Trophoblast cell (in vitro differentiated cells and primary cell): Measurements from ENCODE around the gene GSC2. TPM values are rescaled to one million over a fixed set of nuclear protein-coding genes. Genes with fewer than 3 reads are reported as not detected.

ENCODE experiments used
- DNase-seq, 2 donors: peaks; one replicate each; pipeline ENCODE4 v3.0.0-alpha.2; 2016
- H2AFZ ChIP-seq: 2 replicates; pipeline ENCODE4 v1.6.1; 2013; ENCODE audit warnings: low read length, moderate library complexity, mild to moderate bottlenecking; ENCODE audit not compliant: insufficient read depth, poor library complexity
- H2AK5ac ChIP-seq: 2 replicates; pipeline ENCODE4 v1.6.1; 2013; ENCODE audit warnings: mild to moderate bottlenecking, low read length
- H2BK120ac ChIP-seq: 2 replicates; pipeline ENCODE4 v1.6.1; 2013; ENCODE audit warnings: low read length, mild to moderate bottlenecking, moderate library complexity; ENCODE audit not compliant: insufficient read depth, poor library complexity
- H2BK12ac ChIP-seq: 2 replicates; pipeline ENCODE4 v1.6.1; 2013; ENCODE audit warnings: mild to moderate bottlenecking, low read length, moderate library complexity
- H2BK5ac ChIP-seq: 2 replicates; pipeline ENCODE4 v1.6.1; 2013; ENCODE audit warnings: low read length, low read depth, moderate library complexity, mild to moderate bottlenecking; ENCODE audit not compliant: poor library complexity
- H3K14ac ChIP-seq: 2 replicates; pipeline ENCODE4 v1.6.1; 2013; ENCODE audit warnings: mild to moderate bottlenecking, low read length
- H3K18ac ChIP-seq: 2 replicates; pipeline ENCODE4 v1.6.1; 2013; ENCODE audit warnings: mild to moderate bottlenecking, low read length
- H3K23ac ChIP-seq: 2 replicates; pipeline ENCODE4 v1.6.1; 2013; ENCODE audit warnings: low read length
- H3K27ac ChIP-seq: 2 replicates; pipeline ENCODE4 v1.5.1; 2013; ENCODE audit warnings: low read depth, mild to moderate bottlenecking, inconsistent platforms, low read length, moderate library complexity
- H3K27me3 ChIP-seq: 2 replicates; pipeline ENCODE4 v1.6.1; 2013; ENCODE audit warnings: inconsistent platforms, mild to moderate bottlenecking, low read length, moderate library complexity; ENCODE audit not compliant: insufficient read depth
- H3K36me3 ChIP-seq, 2 experiments: 1 replicate in 1 of 2; 2 replicates in 1 of 2; pipeline ENCODE4 v1.6.1; 2013; ENCODE audit warnings: low read length in 2 of 2, mild to moderate bottlenecking in 2 of 2, moderate library complexity in 1 of 2; ENCODE audit not compliant: insufficient read depth in 2 of 2, control insufficient read depth in 1 of 2
- H3K4ac ChIP-seq: 2 replicates; pipeline ENCODE4 v1.6.1; 2013; ENCODE audit warnings: low read depth, mild to moderate bottlenecking, low read length, moderate library complexity
- H3K4me1 ChIP-seq, 2 experiments: 1 replicate in 1 of 2; 2 replicates in 1 of 2; pipeline ENCODE4 v1.6.1; 2013; ENCODE audit warnings: low read length in 2 of 2, mild to moderate bottlenecking in 2 of 2, moderate library complexity in 1 of 2; ENCODE audit not compliant: insufficient read depth in 2 of 2, control insufficient read depth in 1 of 2
- H3K4me2 ChIP-seq: 2 replicates; pipeline ENCODE4 v1.6.1; 2013; ENCODE audit warnings: inconsistent platforms, mild to moderate bottlenecking, low read length, moderate library complexity
- H3K4me3 ChIP-seq: 2 replicates; pipeline ENCODE4 v1.5.1; 2013; ENCODE audit warnings: mild to moderate bottlenecking, low read depth, low read length, inconsistent platforms
- H3K79me1 ChIP-seq: one replicate; pipeline ENCODE4 v1.6.1; 2013; ENCODE audit warnings: low read length
- H3K79me2 ChIP-seq: 2 replicates; pipeline ENCODE4 v1.6.1; 2013; ENCODE audit warnings: low read length, mild to moderate bottlenecking; ENCODE audit not compliant: control insufficient read depth, insufficient read depth, poor library complexity
- H3K9ac ChIP-seq: 2 replicates; pipeline ENCODE4 v1.6.1; 2013; ENCODE audit warnings: mild to moderate bottlenecking, low read length
- H3K9me3 ChIP-seq: 2 replicates; pipeline ENCODE4 v1.6.1; 2013; ENCODE audit warnings: low read depth, mild to moderate bottlenecking, control low read depth, inconsistent platforms, low read length; ENCODE audit not compliant: insufficient read depth
- H4K12ac ChIP-seq: 2 replicates; pipeline ENCODE4 v1.6.1; 2013; ENCODE audit warnings: low read depth, mild to moderate bottlenecking, low read length, moderate library complexity
- H4K8ac ChIP-seq: 2 replicates; pipeline ENCODE4 v1.6.1; 2013; ENCODE audit warnings: low read depth, mild to moderate bottlenecking, low read length, moderate library complexity
- H4K91ac ChIP-seq: one replicate; pipeline ENCODE4 v1.6.1; 2013; ENCODE audit warnings: low read depth, mild to moderate bottlenecking, low read length, moderate library complexity
- whole genome bisulfite sequencing: extraction: QIAGEN DNeasy Blood & Tissue Kit; methylation state at CpG from one replicate; pipeline ENCODE4 v1.1.7; 2013; ENCODE audit warnings: missing lambda C conversion rate; ENCODE audit not compliant: insufficient read length, insufficient coverage; ENCODE audit errors: extremely low coverage; 5-methylcytosine and 5-hydroxymethylcytosine counted together
- polyA plus RNA-seq: library from polyadenylated mRNA; stranded (reverse); fragments of 200-250 nt; gene quantifications from 2 replicates; pipeline ENCODE4 v1.2.3, GENCODE V29; 2013

GSC2 gene
- polyA plus RNA-seq, result not detected in 2 replicates

- no peak within 1 kb of the TSS for H2BK120ac ChIP-seq
- H2BK12ac ChIP-seq, result no peak within 1 kb of the TSS
- H3K4me3 ChIP-seq, result no peak within 1 kb of the TSS
- no peak within 1 kb of the TSS for H2AFZ ChIP-seq
- peaks cover 22% of the 10 kb centered on the region for H3K9me3 ChIP-seq
- H4K91ac ChIP-seq, result no peak within 1 kb of the TSS
- H4K12ac ChIP-seq, result no peak within 1 kb of the TSS
- no peak within 1 kb of the TSS for H2BK5ac ChIP-seq
- peaks cover 62% of the 10 kb centered on the region for H3K27me3 ChIP-seq
- peaks cover 0 to 5% of the 10 kb centered on the region in 2 experiments for H3K4me1 ChIP-seq
- H3K36me3 ChIP-seq, result no peaks in the 10 kb centered on the region
- peak within 1 kb of the TSS; percentile 21 for H3K23ac ChIP-seq
- no peaks in the 10 kb centered on the region for H3K79me1 ChIP-seq
- peak within 1 kb of the TSS; percentile 42 for H3K4me2 ChIP-seq
- H3K4ac ChIP-seq, result no peak within 1 kb of the TSS
- DNase-seq, result no peak
- no peak within 1 kb of the TSS for H4K8ac ChIP-seq
- WGBS, result no CpG with 5 or more reads among the region's 59 CpGs
- H3K27ac ChIP-seq, result no peak within 1 kb of the TSS
- no peak within 1 kb of the TSS for H3K9ac ChIP-seq
- H3K18ac ChIP-seq, result no peak within 1 kb of the TSS
- H3K14ac ChIP-seq, result no peak within 1 kb of the TSS
- H3K79me2 ChIP-seq, result no peaks in the 10 kb centered on the region
- H2AK5ac ChIP-seq, result no peak within 1 kb of the TSS
Measured at GRCh38 chr22:19149991-19150390, at the start of gene GSC2. Gene GSC2, minus strand, starts transcription at chr22:19150292. Its CDS starts 9 bp downstream, at chr22:19150283.

GRCh38 chr22:19199479-19199878 is 49.4 kb upstream of the GSC2 start:
- no CpG with 5 or more reads among the region's 8 CpGs for WGBS
- no peak overlapping the region for H3K18ac ChIP-seq
- no peak for DNase-seq
- H2BK12ac ChIP-seq, result no peak overlapping the region
- H3K4me2 ChIP-seq, result no peak overlapping the region
- no peak overlapping the region for H3K14ac ChIP-seq
- H3K4me3 ChIP-seq, result no peak overlapping the region
- no peak overlapping the region for H4K8ac ChIP-seq
- no peaks in the 10 kb centered on the region for H3K4me1 ChIP-seq
- no peaks in the 10 kb centered on the region for H3K9me3 ChIP-seq
- no peak overlapping the region for H2AFZ ChIP-seq
- no peak overlapping the region for H3K27ac ChIP-seq
- H3K79me2 ChIP-seq, result no peaks in the 10 kb centered on the region
- no peak overlapping the region for H4K12ac ChIP-seq
- H3K79me1 ChIP-seq, result no peaks in the 10 kb centered on the region
- H3K27me3 ChIP-seq, result no peaks in the 10 kb centered on the region
- no peak overlapping the region for H2AK5ac ChIP-seq
- H3K23ac ChIP-seq, result no peak overlapping the region
- H4K91ac ChIP-seq, result no peak overlapping the region
- no peak overlapping the region for H3K4ac ChIP-seq
- H2BK5ac ChIP-seq, result no peak overlapping the region
- peaks cover 7 to 8% of the 10 kb centered on the region in 2 experiments for H3K36me3 ChIP-seq
- no peak overlapping the region for H2BK120ac ChIP-seq
- no peak overlapping the region for H3K9ac ChIP-seq

GRCh38 chr22:19197997-19198865 is 48.1 kb upstream of the GSC2 start:
- Histone ChIP-seq H4K91ac (no peak overlapping the region), H2AFZ (no peak overlapping the region), H3K27ac (no peak overlapping the region), H3K9me3 (no peaks in the 10 kb centered on the region), H3K23ac (no peak overlapping the region), H3K4me2 (no peak overlapping the region), H3K14ac (no peak overlapping the region), H4K12ac (no peak overlapping the region), H3K4ac (no peak overlapping the region), H3K4me3 (no peak overlapping the region), H3K27me3 (no peaks in the 10 kb centered on the region), H3K4me1 (no peaks in the 10 kb centered on the region), H2BK5ac (no peak overlapping the region), H2BK12ac (no peak overlapping the region), H3K18ac (no peak overlapping the region), H3K79me2 (no peaks in the 10 kb centered on the region), H3K9ac (no peak overlapping the region), H2AK5ac (no peak overlapping the region), H4K8ac (no peak overlapping the region), H3K79me1 (no peaks in the 10 kb centered on the region), H2BK120ac (no peak overlapping the region), H3K36me3 (peaks cover 7 to 8% of the 10 kb centered on the region in 2 experiments)
- no peak for DNase-seq
- no CpG with 5 or more reads among the region's 10 CpGs for WGBS

- no peak overlapping the region for H3K4me2 ChIP-seq
- H2BK12ac ChIP-seq, result no peak overlapping the region
- H3K9ac ChIP-seq, result no peak overlapping the region
- no peak overlapping the region for H3K18ac ChIP-seq
- no peaks in the 10 kb centered on the region for H3K79me1 ChIP-seq
- no peak overlapping the region for H2AFZ ChIP-seq
- no peak overlapping the region for H3K4ac ChIP-seq
- DNase-seq, result no peak
- H3K27ac ChIP-seq, result no peak overlapping the region
- H2AK5ac ChIP-seq, result no peak overlapping the region
- no peak overlapping the region for H2BK120ac ChIP-seq
- peaks cover 8 to 10% of the 10 kb centered on the region in 2 experiments for H3K36me3 ChIP-seq
- no peaks in the 10 kb centered on the region for H3K79me2 ChIP-seq
- WGBS, result no CpG with 5 or more reads among the region's 11 CpGs
- no peak overlapping the region for H4K91ac ChIP-seq
- no peaks in the 10 kb centered on the region for H3K4me1 ChIP-seq
- no peak overlapping the region for H3K4me3 ChIP-seq
- H3K14ac ChIP-seq, result no peak overlapping the region
- no peak overlapping the region for H4K8ac ChIP-seq
- no peaks in the 10 kb centered on the region for H3K27me3 ChIP-seq
- H3K9me3 ChIP-seq, result no peaks in the 10 kb centered on the region
- no peak overlapping the region for H2BK5ac ChIP-seq
- H4K12ac ChIP-seq, result no peak overlapping the region
- H3K23ac ChIP-seq, result no peak overlapping the region
Measured at GRCh38 chr22:19196841-19197612, 46.9 kb upstream of the GSC2 start.
